HT1080 (cell line): ENCODE data around the gene IFITM1. TPM values are rescaled to one million over a fixed set of nuclear protein-coding genes. Genes with fewer than 3 reads are reported as not detected.
A peak's percentile ranks its signal among the peaks of the same experiment; 100 is the strongest.
"Not testable (repeated sequence)": the region's sequence is repeated elsewhere in the genome, so short reads cannot be mapped to it uniquely, and the experiment has no call there.

Source experiments
- DNase-seq: peaks from one replicate; pipeline ENCODE4 v3.0.0-alpha.2; 2015; ENCODE audit warnings: low read depth
- total RNA-seq: library from RNA; depleted of rRNA; stranded (reverse); fragments of >200 nt; shearing (Covaris generic); gene quantifications from 2 replicates; pipeline ENCODE4 v1.2.3, GENCODE V29; 2014

Gene IFITM1
- total RNA-seq, 1 experiment from 2014 or later: 5.4 TPM

DNA sequence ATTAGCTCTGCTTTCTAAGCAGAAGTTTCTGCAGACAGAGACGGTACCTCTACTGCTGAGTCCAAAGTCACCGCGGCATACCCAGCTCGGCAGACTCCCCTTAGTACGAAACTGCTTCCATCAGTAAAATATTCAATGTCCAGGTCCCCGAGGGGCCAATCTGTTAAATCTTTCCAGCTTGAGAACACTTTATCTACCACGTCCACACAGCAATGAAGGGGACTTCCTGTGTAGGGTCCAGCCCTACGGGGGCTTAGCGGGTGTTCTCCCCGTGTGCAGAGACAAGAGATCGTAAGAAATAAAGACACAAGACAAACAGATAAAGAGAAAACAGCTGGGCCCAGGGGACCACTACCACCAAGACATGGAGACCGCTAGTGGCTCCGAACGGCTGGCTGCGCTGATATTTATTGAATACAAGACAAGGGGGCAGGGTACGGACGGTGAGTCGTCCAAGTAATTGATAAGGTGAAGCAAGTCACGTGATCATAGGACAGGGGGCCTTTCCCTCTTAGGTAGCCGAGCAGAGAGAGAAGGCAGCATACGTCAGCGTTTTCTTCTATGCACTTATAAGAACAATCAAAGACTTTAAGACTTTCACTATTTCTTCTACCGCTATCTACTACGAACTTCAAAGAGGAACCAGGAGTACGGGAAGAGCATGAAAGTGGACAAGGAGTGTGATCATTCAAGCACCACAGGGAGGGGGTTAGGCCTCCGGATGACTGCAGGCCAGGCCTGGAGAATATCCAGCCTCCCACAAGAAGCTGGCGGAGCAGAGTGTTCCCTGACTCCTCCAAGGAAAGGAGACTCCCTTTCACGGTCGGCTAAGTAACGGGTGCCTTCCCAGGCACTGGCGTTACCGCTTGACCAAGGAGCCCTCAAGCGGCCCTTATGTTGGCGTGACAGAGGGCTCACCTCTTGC lies 11.0 kb downstream of the IFITM1 start:
- not testable (repeated sequence) for DNase-seq

DNA sequence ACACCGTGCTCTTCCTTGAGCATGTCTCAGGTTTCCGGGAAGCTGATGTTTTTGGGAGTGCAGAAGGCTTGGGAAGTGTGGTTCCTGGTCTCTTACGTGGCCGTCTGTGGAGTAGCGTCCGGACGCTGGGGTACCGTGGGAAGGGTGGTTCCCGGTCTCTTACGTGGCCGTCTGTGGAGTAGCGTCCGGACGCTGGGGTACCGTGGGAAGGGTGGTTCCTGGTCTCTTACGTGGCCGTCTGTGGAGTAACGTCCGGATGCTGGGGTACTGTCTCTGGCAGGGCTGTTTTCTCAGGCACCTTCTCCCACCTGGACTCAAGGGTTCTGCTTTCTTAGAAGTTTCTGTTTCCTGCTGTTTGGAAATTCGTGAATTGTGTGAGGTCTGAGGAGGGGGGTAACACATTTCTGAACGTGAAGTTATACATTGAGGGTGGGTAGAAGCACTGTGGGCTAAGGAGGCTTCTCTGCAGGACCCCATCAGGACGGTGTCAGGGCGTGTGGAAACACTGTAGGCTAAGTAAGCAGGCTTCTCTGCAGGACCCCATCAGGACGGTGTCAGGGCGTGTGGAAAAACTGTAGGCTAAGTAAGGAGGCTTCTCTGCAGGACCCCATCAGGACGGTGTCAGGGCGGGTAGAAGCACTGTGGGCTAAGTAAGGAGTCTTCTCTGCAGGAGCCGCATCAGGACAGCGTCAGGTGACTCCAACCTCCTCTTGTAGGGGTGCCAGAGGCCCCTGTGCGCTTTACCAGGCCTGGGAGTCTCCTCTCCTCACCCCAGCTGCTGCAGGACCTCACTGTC lies 12.2 kb downstream of the IFITM1 start:
- DNase-seq: no peak

DNA sequence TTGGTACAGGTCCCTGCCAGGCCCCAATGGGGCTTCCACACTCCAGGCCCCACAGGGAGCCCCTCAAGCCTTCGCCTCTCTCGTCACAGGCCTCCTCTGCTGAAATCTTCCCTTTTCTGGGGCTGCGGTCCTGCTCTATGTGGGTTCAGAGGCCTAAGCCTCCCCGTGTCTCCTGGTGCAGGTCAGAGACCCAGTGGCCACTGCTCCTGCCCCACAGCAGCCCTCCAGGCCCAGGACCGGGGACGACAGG lies 12.7 kb downstream of the IFITM1 start:
- DNase-seq: no peak

DNA sequence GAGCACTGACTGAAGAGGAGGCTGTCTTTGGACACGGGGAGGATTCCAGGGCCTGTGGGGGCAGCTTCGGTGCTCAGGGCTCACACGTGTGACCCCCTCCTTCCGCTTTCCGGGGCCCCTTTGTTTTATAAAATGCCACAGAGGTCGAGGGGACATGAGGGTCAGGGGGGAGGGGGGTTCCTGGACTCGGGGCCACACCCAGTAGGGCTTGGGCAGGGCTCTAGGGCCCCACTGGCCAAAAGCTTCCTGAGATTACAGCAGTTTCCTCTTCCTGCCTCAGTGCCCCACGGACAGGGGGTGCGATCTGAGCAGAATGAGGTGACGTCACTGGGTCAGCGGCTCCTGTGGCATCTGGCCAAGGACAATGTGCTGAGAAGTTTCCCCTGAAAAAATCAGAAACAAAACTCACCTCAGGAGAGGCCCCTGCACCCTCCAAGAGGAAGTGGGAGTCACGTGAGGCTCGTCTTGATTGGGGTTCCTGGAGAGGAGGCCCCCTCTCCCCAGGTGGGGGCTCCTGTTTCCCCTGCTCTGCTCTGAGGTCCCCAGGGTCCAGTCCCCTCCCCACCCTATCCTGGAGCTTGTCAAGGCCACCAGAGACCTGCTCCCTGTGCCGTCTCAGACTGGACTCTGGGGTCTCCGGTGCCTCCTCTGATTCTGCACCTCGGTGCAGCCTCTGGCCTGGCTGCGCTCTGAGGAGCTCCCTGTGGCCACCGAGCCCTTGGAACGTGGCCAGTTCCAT lies 13.2 kb downstream of the IFITM1 start:
- no peak for DNase-seq

DNA sequence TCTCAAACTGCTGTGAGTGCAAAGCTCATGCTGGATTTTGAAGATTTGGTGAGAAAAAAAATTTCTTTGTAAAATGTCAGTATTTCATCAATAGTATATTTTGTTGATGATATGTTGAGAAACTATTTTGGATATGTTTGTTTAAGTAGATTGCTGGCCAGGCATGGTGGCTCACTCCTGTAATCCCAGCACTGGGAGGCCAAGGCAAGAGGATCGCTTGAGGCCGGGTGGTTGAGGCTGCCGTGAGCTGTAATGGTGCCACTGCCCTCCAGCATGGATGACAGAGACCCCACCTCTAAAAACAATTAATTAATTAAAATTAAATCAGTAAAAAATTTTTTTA lies 13.7 kb downstream of the IFITM1 start:
- no peak for DNase-seq

DNA sequence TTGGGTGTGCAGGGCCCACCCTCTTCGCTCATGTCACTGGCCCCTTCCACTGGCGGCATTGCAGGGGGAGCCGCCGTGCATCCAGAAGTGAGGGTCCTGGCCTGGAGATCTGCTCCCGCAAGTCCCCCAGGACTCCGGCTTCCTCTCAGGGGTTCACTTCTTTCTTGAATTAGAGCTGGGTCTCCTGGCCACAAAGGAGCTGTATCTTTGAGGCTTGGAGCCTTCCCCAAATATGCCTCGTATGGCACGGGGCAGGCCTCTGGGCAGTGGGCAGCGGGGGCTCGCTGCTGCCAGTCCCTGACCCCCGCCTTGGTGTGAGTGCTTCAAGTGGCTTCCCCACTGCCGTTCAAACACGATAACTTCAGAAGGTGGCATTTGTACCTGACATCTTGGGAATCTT lies 14.2 kb downstream of the IFITM1 start:
- no peak for DNase-seq

DNA sequence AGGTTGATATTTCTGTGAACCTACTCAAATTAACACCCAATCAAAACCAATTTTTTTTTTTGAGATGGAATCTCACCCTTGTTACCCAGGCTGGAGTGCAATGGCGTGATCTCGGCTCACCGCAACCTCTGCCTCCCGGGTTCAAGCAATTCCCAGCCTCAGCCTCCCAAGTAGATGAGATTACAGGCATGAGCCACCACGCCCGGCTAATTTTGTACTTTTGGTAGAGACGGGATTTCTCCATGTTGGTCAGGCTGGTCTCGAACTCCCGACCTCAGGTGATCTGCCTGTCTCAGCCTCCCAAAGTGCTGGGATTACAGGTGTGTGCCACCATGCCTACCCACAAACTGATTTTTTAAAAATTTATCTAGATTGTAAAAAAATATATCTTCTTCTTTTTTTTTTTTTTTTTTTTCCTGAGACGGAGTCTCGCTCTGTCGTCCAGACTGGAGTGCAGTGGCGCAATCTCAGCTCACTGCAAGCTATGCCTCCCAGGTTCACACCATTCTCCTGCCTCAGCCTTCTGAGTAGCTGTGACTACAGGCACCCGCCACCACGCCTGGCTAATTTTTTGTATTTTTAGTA lies 14.8 kb downstream of the IFITM1 start:
- DNase-seq: not testable (repeated sequence)

DNA sequence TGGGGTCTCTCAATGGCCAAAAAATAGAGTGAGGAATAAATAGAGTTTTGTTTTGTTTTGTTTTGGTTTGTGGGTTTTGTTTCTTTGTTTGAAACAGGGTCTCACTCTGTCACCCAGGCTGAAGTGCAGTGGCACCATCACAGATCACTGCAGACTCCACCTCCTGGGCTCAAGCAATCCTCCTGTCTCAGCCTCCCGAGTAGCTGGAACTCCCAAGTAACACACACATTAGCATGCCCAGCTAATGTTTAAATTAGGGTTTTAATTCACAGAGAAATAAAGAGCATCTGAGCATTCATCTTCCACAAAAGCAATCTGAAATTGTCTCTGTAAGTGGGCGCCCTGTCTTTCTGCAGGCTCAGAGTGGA lies 16.0 kb downstream of the IFITM1 start:
- no peak for DNase-seq

DNA sequence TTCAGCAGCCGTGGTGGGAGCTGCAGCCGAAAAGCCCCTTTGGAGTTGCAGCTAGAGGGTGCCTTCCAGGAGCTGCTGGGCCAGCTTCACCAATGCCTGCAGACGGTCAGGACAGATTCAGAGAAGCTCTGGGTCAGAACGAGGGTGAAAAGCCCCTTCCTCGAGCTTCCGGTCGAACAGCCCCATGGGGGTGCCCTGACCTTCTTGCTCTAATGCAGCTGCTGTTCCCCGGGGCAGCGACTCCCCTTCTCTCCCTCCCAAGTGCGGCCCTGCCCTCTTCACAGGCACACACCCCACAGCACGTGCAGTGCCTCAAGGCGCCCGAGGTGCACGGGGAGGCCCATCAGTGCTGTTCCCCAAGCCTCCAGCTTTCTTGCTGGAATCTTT lies 16.5 kb downstream of the IFITM1 start:
- DNase-seq: no peak

DNA sequence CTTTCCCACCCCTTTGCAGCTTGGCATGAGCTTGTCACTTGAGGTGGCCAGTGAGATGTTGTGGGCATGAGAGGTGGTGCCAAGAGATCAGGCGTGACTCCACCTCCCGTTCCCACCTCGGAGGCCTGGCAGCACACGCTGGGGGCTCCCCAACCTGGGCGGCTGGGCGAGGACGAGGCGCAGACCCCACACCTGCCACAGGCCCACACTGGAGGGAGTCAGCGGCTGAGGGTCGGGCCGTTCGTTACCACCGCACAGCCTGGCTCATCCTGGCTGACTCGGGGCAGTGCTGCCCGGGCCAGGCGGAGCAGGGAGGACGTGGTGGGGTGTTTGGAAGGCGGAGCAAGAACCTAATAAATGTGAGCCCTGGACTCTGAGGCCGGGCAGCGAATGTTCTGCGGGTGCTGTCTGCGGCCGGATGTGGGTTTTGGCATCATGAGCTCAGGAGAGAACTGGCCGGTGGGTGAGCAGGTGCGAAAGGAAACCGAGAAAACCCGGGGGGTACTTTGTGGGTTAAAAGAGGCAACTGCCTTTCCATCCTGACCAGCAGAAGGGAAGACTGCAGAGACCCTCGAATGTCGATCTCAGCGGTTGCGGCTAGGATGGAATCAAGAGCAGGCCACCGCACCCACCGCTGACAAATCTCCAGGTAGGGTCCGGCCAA lies 17.0 kb downstream of the IFITM1 start:
- peak; percentile 44 for DNase-seq

DNA sequence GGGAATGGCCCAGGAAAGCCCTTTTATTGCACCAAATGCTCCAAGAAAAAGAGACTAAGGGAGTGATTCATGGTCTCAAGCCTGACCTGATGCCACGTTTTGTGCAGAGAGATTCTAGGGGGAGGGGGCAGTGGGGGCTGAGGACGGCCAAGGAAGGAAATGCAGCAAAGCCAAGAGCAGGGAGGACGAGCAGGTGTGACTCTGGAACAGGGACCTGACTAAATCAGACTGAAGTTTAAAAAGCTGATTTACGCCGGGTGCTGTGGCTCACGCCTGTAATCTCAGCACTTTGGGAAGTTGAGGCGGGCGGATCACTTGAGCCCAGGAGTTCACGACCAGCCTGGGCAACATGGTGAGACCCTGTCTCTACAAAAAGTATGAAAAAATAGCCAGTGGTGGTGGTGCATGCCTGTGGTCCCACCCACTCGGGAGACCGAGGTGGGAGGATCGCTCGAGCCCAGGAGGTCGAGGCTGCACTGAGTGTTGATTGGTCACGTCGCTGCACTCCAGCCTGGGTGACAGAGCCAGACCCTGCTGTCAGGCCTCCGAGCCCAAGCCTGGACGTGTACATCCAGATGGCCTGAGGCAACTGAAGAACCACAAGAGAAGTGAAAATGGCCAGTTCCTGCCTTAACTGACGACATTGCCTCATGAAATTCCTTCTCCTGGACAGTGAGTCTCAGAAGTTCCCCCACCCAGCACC lies 17.7 kb downstream of the IFITM1 start:
- no peak for DNase-seq

DNA sequence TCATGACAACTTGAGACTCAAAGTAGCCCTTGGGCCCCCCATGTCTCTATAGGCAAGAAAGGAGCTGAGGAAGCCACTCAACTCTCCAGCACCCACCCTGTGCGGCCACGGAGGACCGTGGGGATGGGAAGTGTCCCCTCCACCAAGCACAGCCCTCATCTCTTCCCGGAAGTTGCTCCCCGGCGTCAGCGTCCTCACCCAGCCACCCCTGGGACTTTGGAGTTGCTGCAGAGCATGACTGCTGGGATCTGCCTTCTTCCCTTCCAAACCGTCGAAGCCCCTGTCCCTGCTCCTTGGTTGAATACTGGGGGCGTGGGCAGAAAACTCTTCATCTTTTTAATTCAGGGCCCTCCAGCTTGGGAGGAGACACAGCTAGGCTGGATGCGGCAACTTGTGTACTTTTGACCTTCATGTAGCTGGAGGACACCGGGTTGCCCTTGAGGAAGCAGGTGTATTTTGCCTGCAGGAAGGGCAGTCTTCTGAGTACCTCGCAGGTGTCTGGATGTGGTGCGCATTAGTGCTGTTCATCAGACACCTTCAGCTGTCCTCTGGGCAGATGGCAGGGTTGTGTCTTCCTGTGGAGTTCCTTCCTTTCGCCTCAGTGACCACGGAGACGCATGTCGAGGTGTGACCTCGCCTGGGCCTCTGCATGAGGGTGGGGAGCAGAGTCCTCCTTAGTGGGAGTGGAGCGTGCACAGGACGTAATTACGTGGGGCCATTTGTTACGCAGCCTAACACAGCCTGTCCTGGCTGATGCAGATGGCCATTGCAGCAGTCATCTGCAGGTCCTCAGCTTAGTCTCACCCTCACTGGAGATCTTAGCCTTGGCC lies 19.0 kb downstream of the IFITM1 start:
- DNase-seq: no peak

DNA sequence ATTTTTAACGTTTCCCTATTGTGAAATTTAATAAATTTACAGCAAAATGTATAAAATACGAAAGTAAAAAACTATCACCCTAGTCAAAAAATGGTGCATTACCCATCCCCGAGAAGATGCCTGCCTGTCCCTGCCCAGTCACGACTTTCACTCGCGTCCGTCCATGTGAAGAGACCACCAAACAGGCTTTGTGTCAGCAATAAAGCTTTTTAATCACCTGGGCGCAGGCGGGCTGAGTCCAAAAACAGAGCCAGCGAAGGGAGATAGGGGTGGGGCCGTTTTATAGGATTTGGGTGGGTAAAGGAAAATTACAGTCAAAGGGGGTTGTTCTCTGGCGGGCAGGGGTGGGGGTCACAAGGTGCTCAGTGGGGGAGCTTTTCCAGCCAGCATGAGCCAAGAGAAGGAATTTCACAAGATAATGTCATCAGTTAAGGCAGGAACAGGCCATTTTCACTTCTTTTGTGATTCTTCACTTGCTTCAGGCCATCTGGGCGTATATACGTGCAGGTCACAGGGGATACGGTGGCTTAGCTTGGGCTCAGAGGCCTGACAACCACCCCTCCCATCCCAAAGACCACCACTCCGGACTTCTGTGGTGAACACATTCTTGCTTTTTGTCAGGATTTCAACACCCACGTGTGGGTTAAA lies 19.9 kb downstream of the IFITM1 start:
- not testable (repeated sequence) for DNase-seq

DNA sequence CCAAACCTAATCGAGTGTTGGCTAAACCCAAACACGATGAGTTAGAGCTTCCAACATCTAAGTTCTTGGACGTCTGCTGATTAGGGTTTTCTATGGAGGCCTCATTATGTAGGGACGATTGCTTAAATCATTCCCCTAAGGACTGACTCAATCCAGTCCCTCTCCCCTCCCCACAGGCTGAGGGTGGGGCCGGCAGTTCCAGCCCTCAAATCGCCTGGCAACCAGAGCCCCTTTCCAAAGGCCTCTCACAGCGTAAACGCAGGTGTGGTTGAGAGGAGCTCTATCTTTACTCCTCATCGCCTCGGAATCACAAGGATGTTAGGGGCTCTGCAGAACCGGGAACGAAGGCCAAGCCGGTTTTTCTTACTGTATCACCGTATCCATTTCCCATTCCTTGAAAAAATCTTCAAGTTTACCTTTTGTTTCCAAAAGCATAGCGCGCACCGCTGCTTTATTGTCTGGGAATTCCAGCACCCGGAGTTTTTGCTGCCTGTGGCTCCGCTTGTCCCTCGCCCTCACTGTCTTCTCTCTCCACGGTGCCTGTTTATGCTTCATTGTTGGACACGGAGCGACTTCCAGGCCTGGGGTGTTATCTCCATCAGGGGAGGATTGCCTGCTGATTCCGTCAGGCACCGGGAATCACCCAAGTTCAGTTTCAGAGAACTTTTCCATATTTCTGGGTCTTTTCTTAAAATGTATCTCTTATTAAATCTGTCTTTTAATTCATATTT lies 20.6 kb downstream of the IFITM1 start:
- DNase-seq: no peak

DNA sequence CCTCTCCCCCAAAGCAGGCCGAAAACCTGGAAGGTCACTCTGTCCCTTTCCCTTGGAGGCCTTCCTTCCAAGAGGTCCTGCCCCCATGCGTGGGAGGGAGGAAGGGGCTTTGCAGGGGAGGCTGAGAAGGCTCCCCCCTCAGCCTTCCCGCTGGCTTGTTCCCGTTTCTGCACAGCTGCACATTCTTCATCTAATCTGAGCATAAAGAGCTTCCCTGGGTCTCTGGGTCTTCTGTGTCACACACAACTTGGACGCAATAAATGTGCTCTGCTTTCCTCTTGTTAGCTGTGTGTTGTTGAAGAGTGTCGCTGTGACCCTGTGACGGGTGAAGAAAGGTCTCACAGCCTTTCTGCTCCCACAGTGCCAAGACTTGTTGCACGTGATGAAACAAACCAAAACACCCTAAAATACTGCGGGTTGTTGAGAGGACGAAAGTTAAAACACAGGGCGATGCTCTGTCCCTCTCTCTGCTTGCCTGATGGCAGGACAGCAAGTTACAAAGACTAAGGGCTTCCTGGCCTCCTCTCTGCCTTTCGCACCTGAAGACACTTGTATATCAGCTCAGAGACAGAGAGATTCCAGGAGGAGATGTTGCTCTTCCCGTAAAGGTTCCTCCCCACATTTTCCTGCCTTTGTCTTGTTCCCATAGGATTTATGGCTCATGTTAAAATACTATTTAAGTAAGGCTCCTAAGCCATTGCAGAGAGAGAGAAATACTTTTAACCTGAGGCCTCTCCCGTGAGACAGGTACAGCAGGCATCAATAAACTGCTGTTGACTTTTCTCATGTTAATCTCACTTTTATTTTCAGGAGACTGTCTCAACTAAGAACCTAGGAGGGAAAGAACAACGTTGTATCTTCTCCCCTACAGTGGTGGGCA lies 22.2 kb downstream of the IFITM1 start:
- no peak for DNase-seq

DNA sequence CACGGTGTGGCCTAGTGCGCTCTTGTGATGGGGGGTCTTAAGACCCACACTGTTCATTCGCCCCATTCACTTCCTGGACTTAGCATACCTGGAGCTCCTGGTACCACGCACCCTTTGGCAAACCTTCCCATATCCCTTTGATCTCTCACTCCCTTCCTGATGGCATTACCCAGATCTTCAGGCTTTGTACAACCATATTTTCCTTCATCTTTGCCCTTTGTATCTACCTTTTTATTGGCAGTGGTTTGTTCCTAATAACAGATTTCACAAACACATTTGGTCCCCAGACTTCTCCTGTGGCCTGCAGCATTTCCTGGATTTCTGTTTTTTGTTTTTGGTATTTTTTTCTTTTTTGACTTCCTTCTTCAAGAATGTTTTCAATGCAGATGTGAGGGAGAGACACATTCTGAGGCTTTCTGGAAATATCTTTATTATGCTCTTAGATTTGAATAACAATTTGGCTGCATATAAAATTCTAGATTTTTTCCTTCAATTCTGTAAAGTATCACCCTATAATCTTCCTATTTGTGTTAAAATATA lies 22.9 kb downstream of the IFITM1 start:
- DNase-seq: no peak

DNA sequence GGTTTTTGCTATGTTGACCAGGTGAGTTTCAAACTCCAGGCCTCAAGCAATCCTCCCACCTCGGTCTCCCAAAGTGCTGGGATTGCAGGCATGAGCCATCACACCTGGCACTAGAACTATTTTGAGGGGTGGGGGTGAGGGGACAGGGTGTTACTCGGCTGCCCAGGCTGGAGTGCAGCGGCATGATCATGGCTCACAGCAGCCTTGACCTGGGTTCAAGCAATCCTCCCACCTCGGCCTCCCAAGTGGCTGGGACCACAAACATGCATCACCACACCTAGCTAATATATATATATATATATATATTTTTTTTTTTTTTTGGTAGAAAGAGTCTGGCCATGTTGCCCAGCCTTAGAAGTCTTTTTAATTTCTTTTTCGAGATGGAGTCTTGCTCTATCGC lies 23.9 kb downstream of the IFITM1 start:
- no peak for DNase-seq
